Bronchial epithelial cell (primary cell): ENCODE measurements around the gene ERI2. TPM values are rescaled to one million over a fixed set of nuclear protein-coding genes. Genes with fewer than 3 reads are reported as not detected.
"Not testable (repeated sequence)": the region's sequence is repeated elsewhere in the genome, so short reads cannot be mapped to it uniquely, and the experiment has no call there.

Experiments
- DNase-seq: peaks from one replicate; pipeline ENCODE4 v3.0.0-alpha.2; 2010; ENCODE audit warnings: low read depth
- FAIRE-seq: peaks from 2 replicates; lab custom pipeline; 2011; peaks lifted over from hg19 to GRCh38; lab: Jason Lieb, UNC
- H3K27me3 ChIP-seq: 2 replicates; pipeline ENCODE4 v1.5.1; 2011; ENCODE audit warnings: low read length; ENCODE audit not compliant: control insufficient read depth, insufficient read depth
- H3K36me3 ChIP-seq: 2 replicates; pipeline ENCODE4 v1.5.1; 2011; ENCODE audit warnings: low read length; ENCODE audit not compliant: control insufficient read depth, insufficient read depth
- H3K4me3 ChIP-seq: 2 replicates; pipeline ENCODE4 v1.5.1; 2011; ENCODE audit warnings: mild to moderate bottlenecking, low read depth, low read length, control low read depth
- total RNA-seq: library from RNA; depleted of rRNA; stranded (reverse); fragments of >200 nt; gene quantifications from 2 replicates; pipeline ENCODE4 v1.2.1, GENCODE V29; 2014
- TF ChIP-seq, protein P1 (sequence below): IDR thresholded peaks from 2 replicates; pipeline ENCODE4 v1.5.1; 2011; ENCODE audit warnings: mild to moderate bottlenecking, moderate library complexity, low read length, control low read depth, inconsistent platforms; ENCODE audit not compliant: insufficient read depth, severe bottlenecking

ERI2 gene
- total RNA-seq, 1 donor from 2014 or later, result 16.6 TPM

DNA sequence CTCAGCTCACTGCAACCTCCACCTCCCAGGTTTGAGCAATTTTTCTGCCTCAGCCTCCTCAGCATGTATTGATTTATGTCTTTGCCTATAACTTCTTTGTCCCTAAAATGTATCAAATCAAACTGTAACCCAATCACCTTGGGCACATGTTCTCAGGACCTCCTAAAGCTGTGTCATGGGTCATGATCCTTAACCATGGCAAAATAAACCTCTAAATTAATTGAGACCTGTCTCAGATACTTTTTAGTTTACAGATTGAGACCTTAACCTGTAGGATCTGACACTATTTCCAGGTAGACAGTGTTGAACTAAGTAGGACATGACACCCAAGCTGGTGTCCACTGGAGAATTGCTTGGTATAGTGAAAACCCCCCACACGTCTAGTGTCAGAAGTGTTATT lies 45.1 kb downstream of the ERI2 start:
- FAIRE-seq, result no peak
- DNase-seq, result no peak
- H3K4me3 ChIP-seq, result no peak overlapping the region

DNA sequence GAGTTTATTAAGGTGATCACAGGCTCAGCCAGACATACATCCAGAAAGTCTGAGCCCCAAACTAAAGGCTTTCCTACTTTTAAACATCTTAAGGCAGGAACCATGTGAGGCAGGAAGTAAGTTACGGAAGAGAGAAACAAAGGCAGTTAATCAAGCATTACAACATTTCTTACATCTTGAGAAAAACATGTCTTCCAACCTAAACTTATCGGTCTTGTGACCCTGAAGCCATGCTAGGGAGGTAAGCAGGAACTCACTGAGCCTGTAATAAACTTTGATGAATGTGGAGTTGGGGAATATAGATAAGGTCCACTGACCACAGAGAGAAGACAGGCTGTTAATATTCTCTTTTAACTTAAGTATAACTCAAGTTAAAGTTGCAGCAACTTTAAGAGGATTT lies 45.9 kb downstream of the ERI2 start:
- FAIRE-seq (no peak), DNase-seq (no peak)
- TF ChIP-seq, protein P1, sequence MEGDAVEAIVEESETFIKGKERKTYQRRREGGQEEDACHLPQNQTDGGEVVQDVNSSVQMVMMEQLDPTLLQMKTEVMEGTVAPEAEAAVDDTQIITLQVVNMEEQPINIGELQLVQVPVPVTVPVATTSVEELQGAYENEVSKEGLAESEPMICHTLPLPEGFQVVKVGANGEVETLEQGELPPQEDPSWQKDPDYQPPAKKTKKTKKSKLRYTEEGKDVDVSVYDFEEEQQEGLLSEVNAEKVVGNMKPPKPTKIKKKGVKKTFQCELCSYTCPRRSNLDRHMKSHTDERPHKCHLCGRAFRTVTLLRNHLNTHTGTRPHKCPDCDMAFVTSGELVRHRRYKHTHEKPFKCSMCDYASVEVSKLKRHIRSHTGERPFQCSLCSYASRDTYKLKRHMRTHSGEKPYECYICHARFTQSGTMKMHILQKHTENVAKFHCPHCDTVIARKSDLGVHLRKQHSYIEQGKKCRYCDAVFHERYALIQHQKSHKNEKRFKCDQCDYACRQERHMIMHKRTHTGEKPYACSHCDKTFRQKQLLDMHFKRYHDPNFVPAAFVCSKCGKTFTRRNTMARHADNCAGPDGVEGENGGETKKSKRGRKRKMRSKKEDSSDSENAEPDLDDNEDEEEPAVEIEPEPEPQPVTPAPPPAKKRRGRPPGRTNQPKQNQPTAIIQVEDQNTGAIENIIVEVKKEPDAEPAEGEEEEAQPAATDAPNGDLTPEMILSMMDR, result no peak
- no peaks in the 10 kb centered on the region for H3K36me3 ChIP-seq
- H3K27me3 ChIP-seq, result no peaks in the 10 kb centered on the region
- no peak overlapping the region for H3K4me3 ChIP-seq

More for the DNA sequence above, 45.1 kb downstream of the ERI2 start:
- no peaks in the 10 kb centered on the region for H3K27me3 ChIP-seq
- TF ChIP-seq, protein P1, result no peak
- no peaks in the 10 kb centered on the region for H3K36me3 ChIP-seq

GRCh38 chr16:20755799-20756198 lies 50.5 kb downstream of the ERI2 start:
- not testable (repeated sequence) for H3K27me3 ChIP-seq

GRCh38 chr16:20755238-20755637 lies 51.0 kb downstream of the ERI2 start:
- H3K36me3 ChIP-seq, result no peaks in the 10 kb centered on the region
- TF ChIP-seq, protein P1, result no peak
- H3K4me3 ChIP-seq, result no peak overlapping the region
- no peaks in the 10 kb centered on the region for H3K27me3 ChIP-seq
- FAIRE-seq (no peak), DNase-seq (no peak)

More at GRCh38 chr16:20755799-20756198, 50.5 kb downstream of the ERI2 start:
- not testable (repeated sequence) for DNase-seq, FAIRE-seq, H3K4me3 ChIP-seq, H3K36me3 ChIP-seq

GRCh38 chr16:20753727-20754126 lies 52.5 kb downstream of the ERI2 start:
- DNase-seq, result no peak
- TF ChIP-seq, protein P1, result no peak
- no peak for FAIRE-seq
- Histone ChIP-seq H3K4me3 (no peak overlapping the region), H3K36me3 (no peaks in the 10 kb centered on the region), H3K27me3 (no peaks in the 10 kb centered on the region)

DNA sequence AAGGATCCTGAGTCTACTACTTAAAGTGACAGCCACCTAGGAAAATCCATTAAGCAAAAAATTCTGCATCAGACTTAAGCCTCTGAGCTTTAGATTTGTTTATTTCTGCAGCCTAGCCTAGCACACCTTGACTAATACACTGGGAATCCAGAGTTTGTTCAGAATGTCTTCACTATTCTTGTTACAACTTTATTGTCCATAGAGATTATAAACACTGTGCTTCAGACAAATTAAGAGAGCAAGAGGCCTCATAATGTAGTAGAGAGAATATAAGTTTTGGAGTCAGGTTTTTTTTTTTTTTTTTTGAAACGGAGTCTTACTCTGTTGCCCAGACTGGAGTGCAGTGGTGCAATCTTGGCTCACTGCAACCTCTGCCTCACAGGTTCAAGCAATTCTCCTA lies 55.7 kb downstream of the ERI2 start:
- H3K36me3 ChIP-seq, result no peaks in the 10 kb centered on the region
- DNase-seq (no peak), FAIRE-seq (no peak)
- no peaks in the 10 kb centered on the region for H3K27me3 ChIP-seq
- H3K4me3 ChIP-seq, result no peak overlapping the region
- TF ChIP-seq, protein P1, result no peak
